OCI-LY1 (cell line): ENCODE results near the gene CD27.

Experiments used
- EZH2 ChIP-seq: fragments of 200-600 bp; sonication (generic), shearing (Covaris generic); IDR thresholded peaks from 2 replicates; pipeline ENCODE4 v1.8.0; 2017; ENCODE audit warnings: borderline replicate concordance, mixed run types, mild to moderate bottlenecking, antibody characterized with exemption, low read length, moderate library complexity, mixed read lengths
- TF ChIP-seq, protein P1 (sequence below): fragments of 200-600 bp; sonication (generic), shearing (Covaris generic); IDR thresholded peaks from 2 replicates; pipeline ENCODE4 v1.5.1; 2017; ENCODE audit warnings: mild to moderate bottlenecking, antibody characterized with exemption, low read length, moderate library complexity, mixed read lengths

DNA sequence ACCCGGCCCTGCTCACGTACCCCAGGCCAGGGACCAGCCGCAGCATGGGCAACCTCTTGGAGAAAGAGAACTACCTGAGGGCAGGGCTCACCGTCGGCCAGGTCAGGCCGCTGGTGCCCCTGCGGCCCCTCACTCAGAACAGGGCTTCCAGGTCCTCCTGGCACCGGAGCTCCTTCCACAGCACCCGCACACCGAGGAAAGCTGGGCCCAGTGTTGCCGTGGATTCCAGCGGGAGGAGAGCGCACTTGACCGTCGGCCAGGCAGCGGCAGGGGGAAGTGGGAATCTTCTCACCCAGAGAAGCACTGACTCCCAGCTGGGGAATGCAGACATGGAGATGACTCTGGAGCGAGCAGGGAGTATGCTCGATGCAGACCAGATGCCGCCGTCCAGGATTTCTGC, 33.7 kb downstream of the CD27 start:
- TF ChIP-seq, protein P1, sequence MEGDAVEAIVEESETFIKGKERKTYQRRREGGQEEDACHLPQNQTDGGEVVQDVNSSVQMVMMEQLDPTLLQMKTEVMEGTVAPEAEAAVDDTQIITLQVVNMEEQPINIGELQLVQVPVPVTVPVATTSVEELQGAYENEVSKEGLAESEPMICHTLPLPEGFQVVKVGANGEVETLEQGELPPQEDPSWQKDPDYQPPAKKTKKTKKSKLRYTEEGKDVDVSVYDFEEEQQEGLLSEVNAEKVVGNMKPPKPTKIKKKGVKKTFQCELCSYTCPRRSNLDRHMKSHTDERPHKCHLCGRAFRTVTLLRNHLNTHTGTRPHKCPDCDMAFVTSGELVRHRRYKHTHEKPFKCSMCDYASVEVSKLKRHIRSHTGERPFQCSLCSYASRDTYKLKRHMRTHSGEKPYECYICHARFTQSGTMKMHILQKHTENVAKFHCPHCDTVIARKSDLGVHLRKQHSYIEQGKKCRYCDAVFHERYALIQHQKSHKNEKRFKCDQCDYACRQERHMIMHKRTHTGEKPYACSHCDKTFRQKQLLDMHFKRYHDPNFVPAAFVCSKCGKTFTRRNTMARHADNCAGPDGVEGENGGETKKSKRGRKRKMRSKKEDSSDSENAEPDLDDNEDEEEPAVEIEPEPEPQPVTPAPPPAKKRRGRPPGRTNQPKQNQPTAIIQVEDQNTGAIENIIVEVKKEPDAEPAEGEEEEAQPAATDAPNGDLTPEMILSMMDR = no peak
- TF ChIP-seq EZH2 = no peak
